T-helper 2 cell treated with Interferon-gamma antibody and Interleukin-4, amounts not matched to agents 5 μg/mL and 100 μg/mL, for 36 hours (primary cell): ENCODE data around the gene FER.
"Not testable (repeated sequence)": the region's sequence is repeated elsewhere in the genome, so short reads cannot be mapped to it uniquely, and the experiment has no call there.

Experiments used
- DNase-seq: peaks from one replicate; pipeline ENCODE4 v3.0.0; 2021; ENCODE audit warnings: low spot score
- H3K27ac Mint-ChIP-seq: one replicate; pipeline ENCODE4 v1.8.0; 2021; ENCODE audit warnings: mild to moderate bottlenecking, mixed read lengths
- H3K27me3 Mint-ChIP-seq: one replicate; pipeline ENCODE4 v1.8.0; 2021; ENCODE audit warnings: low read depth, mixed read lengths
- H3K36me3 Mint-ChIP-seq: one replicate; pipeline ENCODE4 v1.8.0; 2021; ENCODE audit warnings: low read depth, mixed read lengths
- H3K4me1 Mint-ChIP-seq: one replicate; pipeline ENCODE4 v1.8.0; 2021; ENCODE audit warnings: low read depth, mixed read lengths
- H3K4me3 Mint-ChIP-seq: one replicate; pipeline ENCODE4 v1.8.0; 2022; ENCODE audit warnings: mild to moderate bottlenecking, moderate library complexity, mixed read lengths
- H3K9me3 Mint-ChIP-seq: one replicate; pipeline ENCODE4 v1.8.0; 2021; ENCODE audit warnings: mixed read lengths

The FER gene

DNA sequence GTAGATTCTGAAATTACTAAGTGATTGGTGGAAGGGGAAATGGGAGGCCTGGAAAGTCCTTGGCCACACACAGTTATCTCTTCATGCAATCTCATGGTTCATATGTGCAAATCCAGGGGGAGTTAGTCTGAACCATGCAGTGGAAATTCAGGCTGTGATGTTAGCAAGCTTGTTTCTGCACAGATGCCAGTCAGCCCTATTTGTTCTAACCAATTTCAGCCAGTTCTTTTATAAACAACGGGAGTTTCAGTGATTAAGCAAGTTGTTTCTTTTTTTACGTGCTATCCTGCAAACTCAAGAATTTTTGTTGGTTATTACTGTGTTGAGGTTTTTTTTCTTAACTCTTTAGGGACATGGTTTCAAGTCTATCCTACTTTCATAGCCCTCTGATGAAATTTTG lies 298.0 kb downstream of the FER start:
- Mint-ChIP-seq H3K27me3 (no peaks in the 10 kb centered on the region), H3K4me1 (no peaks in the 10 kb centered on the region), H3K36me3 (no peaks in the 10 kb centered on the region), H3K4me3 (no peak overlapping the region), H3K27ac (no peak overlapping the region), H3K9me3 (no peaks in the 10 kb centered on the region)
- no peak for DNase-seq

GRCh38 chr5:109049565-109049964 lies 301.9 kb downstream of the FER start:
- Mint-ChIP-seq H3K9me3 (no peaks in the 10 kb centered on the region), H3K36me3 (no peaks in the 10 kb centered on the region), H3K27me3 (no peaks in the 10 kb centered on the region), H3K27ac (no peak overlapping the region), H3K4me3 (no peak overlapping the region), H3K4me1 (no peaks in the 10 kb centered on the region)
- no peak for DNase-seq

- H3K27ac Mint-ChIP-seq, H3K27me3 Mint-ChIP-seq, H3K4me1 Mint-ChIP-seq, DNase-seq, H3K36me3 Mint-ChIP-seq, H3K4me3 Mint-ChIP-seq, H3K9me3 Mint-ChIP-seq: not testable (repeated sequence)
These were observed 302.6 kb downstream of the FER start for GRCh38 chr5:109050321-109050720.

DNA sequence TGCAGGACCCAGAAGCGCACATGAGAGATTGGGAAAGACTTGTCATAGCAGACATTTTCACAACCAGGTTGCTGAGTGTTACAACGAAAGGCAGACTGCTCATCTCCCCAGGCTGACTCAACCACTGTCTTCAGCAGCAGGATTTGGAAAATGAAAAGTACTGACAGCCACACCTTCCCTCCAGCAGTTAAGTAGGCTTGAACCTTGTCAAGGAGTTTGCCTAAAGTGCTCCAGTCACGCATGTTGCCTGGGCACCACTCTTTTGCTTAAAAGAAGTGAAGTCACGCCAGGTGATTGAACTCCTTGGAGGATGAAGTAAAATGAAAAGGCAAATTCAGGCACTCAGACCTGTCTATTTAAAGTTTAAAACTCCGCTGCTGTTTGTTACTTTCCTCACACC lies 304.5 kb downstream of the FER start:
- H3K36me3 Mint-ChIP-seq, H3K27me3 Mint-ChIP-seq, DNase-seq, H3K4me1 Mint-ChIP-seq, H3K9me3 Mint-ChIP-seq, H3K27ac Mint-ChIP-seq, H3K4me3 Mint-ChIP-seq: not testable (repeated sequence)

GRCh38 chr5:109053995-109054417 lies 306.3 kb downstream of the FER start:
- no peak overlapping the region for H3K4me3 Mint-ChIP-seq
- no peaks in the 10 kb centered on the region for H3K27me3 Mint-ChIP-seq
- no peak for DNase-seq

DNA sequence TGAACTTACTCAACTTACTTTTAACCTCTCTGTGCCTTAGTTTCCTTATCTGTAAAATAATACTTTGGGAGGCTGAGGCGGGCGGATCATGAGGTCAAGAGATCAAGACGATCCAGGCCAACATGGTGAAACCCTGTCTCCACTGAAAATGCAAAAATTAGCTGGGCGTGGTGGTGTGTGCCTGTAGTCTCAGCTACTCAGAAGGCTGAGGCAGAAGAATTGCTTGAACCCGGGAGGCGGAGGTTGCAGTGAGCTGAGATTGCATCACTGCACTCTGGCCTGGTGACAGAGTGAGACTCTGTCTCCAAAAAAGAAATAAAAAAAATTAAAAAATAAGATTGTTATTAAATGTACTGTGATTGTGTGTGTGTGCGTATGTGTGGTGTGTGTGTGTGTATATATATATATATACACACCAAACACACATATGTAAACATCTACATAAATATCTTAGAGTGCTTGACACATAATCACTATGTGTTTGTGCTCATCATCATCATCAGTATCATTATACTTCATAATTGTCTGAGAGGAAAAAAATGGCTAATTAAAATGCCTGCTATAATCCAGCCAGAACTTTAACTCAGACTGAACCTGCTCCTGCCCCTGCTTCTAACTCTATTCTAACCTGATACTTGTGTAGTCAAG lies 312.8 kb downstream of the FER start:
- Mint-ChIP-seq H3K27ac (no peak overlapping the region), H3K4me3 (no peak overlapping the region), H3K36me3 (no peaks in the 10 kb centered on the region), H3K9me3 (no peaks in the 10 kb centered on the region), H3K27me3 (no peaks in the 10 kb centered on the region), H3K4me1 (no peaks in the 10 kb centered on the region)
- no peak for DNase-seq

More at GRCh38 chr5:109053995-109054417, 306.3 kb downstream of the FER start:
- Mint-ChIP-seq H3K9me3 (no peaks in the 10 kb centered on the region), H3K36me3 (no peaks in the 10 kb centered on the region), H3K4me1 (no peaks in the 10 kb centered on the region), H3K27ac (no peak overlapping the region)

GRCh38 chr5:109062664-109063063 lies 315.0 kb downstream of the FER start:
- no peak for DNase-seq
- Mint-ChIP-seq H3K27ac (no peak overlapping the region), H3K4me1 (no peaks in the 10 kb centered on the region), H3K27me3 (no peaks in the 10 kb centered on the region), H3K36me3 (no peaks in the 10 kb centered on the region), H3K9me3 (no peaks in the 10 kb centered on the region), H3K4me3 (no peak overlapping the region)

DNA sequence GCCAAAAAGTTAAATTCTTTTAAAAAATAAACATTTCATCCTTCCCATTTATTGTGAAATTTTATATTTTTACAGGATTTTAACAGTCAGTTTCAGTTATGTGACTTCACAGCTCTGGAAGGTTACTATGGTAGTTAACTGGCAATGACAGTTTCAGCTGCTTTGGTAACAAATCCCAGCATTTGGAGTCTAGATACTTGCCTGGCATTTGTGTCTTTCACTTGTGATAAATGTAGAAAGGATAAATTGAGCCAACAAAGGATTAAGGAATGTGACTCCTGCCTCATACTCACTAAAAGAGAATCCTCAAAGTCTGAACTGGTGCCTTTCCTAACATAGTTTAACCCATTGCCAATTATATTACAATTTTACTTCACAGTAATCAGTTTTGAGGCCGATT lies 315.5 kb downstream of the FER start:
- H3K4me3 Mint-ChIP-seq = no peak overlapping the region
- no peaks in the 10 kb centered on the region for H3K27me3 Mint-ChIP-seq
- no peak for DNase-seq
- H3K4me1 Mint-ChIP-seq = no peaks in the 10 kb centered on the region
- no peaks in the 10 kb centered on the region for H3K9me3 Mint-ChIP-seq
- H3K27ac Mint-ChIP-seq = no peak overlapping the region
- H3K36me3 Mint-ChIP-seq = no peaks in the 10 kb centered on the region

DNA sequence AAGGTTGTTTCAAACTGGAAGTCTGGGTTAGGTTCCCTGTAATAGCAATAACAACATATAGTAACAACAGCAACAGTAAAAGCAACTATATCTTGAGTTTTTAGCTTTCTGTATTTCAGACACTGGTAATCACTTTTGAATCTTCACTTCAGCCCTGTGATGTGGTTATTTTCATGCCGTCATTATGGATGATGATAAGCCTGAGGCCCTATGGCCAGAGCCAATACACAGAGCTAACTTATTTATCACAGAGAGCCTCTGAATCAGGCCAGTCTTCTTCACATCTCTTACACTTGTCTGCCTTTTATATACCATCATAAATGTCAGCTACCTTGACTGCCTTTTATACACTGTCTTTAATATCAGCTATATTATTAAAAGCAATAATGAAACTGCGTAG lies 329.0 kb downstream of the FER start:
- no peak overlapping the region for H3K27ac Mint-ChIP-seq
- no peaks in the 10 kb centered on the region for H3K4me1 Mint-ChIP-seq
- H3K27me3 Mint-ChIP-seq = no peaks in the 10 kb centered on the region
- H3K36me3 Mint-ChIP-seq = no peaks in the 10 kb centered on the region
- no peaks in the 10 kb centered on the region for H3K9me3 Mint-ChIP-seq
- DNase-seq = no peak
- H3K4me3 Mint-ChIP-seq = no peak overlapping the region

DNA sequence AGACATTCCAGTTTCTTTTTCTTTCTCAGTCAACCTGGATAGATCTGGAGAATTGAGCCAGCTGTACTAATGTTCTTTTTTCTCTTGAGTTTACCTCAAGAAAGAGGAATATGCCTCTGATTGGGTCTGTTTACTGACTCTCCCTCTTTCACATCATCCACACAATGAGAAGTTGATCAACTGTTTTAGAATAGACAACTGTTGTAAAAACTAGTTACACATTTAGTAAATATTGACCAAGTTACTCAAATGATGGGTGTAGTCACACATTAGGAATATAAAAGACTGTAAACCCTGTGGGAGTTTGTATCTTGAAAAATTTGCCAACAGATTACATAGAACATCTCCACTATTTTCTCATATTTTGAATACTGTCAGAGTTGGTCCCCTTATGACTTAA lies 330.8 kb downstream of the FER start:
- Mint-ChIP-seq H3K9me3 (no peaks in the 10 kb centered on the region), H3K27me3 (no peaks in the 10 kb centered on the region), H3K27ac (no peak overlapping the region), H3K4me3 (no peak overlapping the region), H3K4me1 (no peaks in the 10 kb centered on the region), H3K36me3 (no peaks in the 10 kb centered on the region)
- no peak for DNase-seq

- no peaks in the 10 kb centered on the region for H3K27me3 Mint-ChIP-seq
- no peak overlapping the region for H3K4me3 Mint-ChIP-seq
- H3K4me1 Mint-ChIP-seq = no peaks in the 10 kb centered on the region
These were observed 332.8 kb downstream of the FER start for GRCh38 chr5:109080481-109080880.

DNA sequence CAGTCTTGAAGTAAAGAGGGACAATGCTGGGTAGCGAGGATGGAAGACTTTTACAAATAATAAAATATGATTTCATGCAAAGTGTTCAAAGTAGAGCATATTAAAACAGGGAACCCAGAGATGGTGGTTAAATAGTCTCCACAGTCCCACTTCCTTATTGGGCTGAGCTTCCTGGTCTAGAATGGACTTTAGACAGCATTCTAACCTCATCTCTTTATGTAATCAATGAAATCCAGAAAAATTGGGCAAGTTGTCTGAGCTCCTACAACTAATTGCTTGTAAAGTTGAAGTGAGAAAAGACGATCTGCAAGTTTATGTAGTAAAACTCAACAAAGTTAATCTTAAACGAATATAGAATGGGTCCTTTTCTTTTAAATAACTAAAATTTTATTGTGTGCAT lies 333.2 kb downstream of the FER start:
- no peak for DNase-seq
- H3K4me1 Mint-ChIP-seq = no peaks in the 10 kb centered on the region
- no peaks in the 10 kb centered on the region for H3K36me3 Mint-ChIP-seq
- H3K9me3 Mint-ChIP-seq = no peaks in the 10 kb centered on the region
- no peak overlapping the region for H3K4me3 Mint-ChIP-seq
- H3K27ac Mint-ChIP-seq = no peak overlapping the region
- no peaks in the 10 kb centered on the region for H3K27me3 Mint-ChIP-seq

More at GRCh38 chr5:109080481-109080880, 332.8 kb downstream of the FER start:
- DNase-seq = no peak
- Mint-ChIP-seq H3K36me3 (no peaks in the 10 kb centered on the region), H3K27ac (no peak overlapping the region), H3K9me3 (no peaks in the 10 kb centered on the region)

DNA sequence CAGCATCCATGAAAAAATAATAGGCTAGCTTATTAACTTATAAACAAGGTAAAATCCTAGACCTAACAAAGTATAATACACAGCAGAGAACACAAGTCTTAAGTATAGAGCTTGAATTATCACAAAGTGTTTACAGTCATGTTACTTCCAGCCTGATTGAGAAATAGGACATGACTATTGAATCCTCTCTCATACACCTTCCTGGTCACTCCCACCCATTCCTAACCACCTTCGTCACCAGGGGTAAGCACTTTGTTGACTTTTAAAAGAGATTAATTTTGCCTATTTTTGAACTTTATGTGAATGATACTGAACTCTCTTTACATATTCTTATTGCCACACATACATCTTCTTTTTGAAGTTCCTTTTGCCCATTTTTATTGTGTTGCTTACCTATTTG lies 336.2 kb downstream of the FER start:
- Mint-ChIP-seq H3K9me3 (no peaks in the 10 kb centered on the region), H3K4me3 (no peak overlapping the region), H3K27ac (no peak overlapping the region), H3K4me1 (no peaks in the 10 kb centered on the region), H3K27me3 (no peaks in the 10 kb centered on the region), H3K36me3 (no peaks in the 10 kb centered on the region)
- DNase-seq = no peak

- no peaks in the 10 kb centered on the region for H3K9me3 Mint-ChIP-seq
- no peaks in the 10 kb centered on the region for H3K36me3 Mint-ChIP-seq
- H3K27ac Mint-ChIP-seq = no peak overlapping the region
- DNase-seq = no peak
- no peak overlapping the region for H3K4me3 Mint-ChIP-seq
- no peaks in the 10 kb centered on the region for H3K4me1 Mint-ChIP-seq
- H3K27me3 Mint-ChIP-seq = no peaks in the 10 kb centered on the region
These were observed 341.5 kb downstream of the FER start for GRCh38 chr5:109089191-109089590.

GRCh38 chr5:109099081-109099480 lies 351.4 kb downstream of the FER start:
- H3K9me3 Mint-ChIP-seq = no peaks in the 10 kb centered on the region
- no peaks in the 10 kb centered on the region for H3K36me3 Mint-ChIP-seq
- no peaks in the 10 kb centered on the region for H3K27me3 Mint-ChIP-seq
- no peak for DNase-seq
- H3K4me1 Mint-ChIP-seq = no peaks in the 10 kb centered on the region
- no peak overlapping the region for H3K4me3 Mint-ChIP-seq
- no peak overlapping the region for H3K27ac Mint-ChIP-seq
